Measurements from ENCODE around the gene LNX1. TPM values are rescaled to one million over a fixed set of nuclear protein-coding genes. Genes with fewer than 3 reads are reported as not detected.

The LNX1 gene
- total and polyA plus RNA-seq, 2 of the 13 experiments (the other 11 are each of a cell fraction or from before 2014, with no cell fraction given): 0.49 TPM

DNA sequence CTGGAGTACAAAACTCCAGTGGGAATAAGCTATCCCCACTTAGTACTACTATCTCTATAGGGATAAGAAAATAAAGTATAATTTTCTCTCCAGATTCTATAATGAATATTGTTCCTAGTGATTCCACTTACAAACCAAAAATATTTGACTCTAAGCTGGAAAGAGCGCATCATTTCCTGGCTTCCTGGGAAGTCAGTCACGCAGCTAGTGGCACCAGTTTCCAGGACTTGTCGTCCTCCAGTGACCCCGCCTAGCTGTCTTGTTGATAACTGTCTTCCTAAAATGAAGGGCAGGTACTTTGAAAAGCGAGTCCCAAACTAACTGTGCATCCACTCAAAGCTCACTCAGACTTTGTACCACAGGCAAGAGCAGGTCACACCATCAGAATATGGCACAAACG, 39.3 kb downstream of the LNX1 start (continued):
- TF ChIP-seq HNRNPUL1 (IDR thresholded peaks at IDR 0.05; ENCODE audit: low read depth, low read length) (no peak), KLF9 (CRISPR knock-in tag; IDR thresholded peaks at IDR 0.05; ENCODE audit: low read depth) (no peak), U2AF1 (optimal IDR thresholded peaks at IDR 0.05; ENCODE audit: low read depth, low read length) (no peak)

GRCh38 chr4:53551281-53551864, 39.9 kb downstream of the LNX1 start:
- BruUV-seq (replicated peaks): no TSS peak
- in situ Hi-C loops (cut with HindIII; ENCODE audit: extremely low pct_ligation_motif_present, low pct_unique_long_range_greater_than_20kb): no loop called here
- WGBS (ENCODE audit: low lambda C conversion rate): 77% methylated on average over 7 of the region's 7 CpGs

More at GRCh38 chr4:53551281-53551864, 39.9 kb downstream of the LNX1 start:
- Histone ChIP-seq H2AFZ (ENCODE audit: low read length) (no peak overlapping the region), H3K4me1 (ENCODE audit: insufficient read depth, low read length) (no peaks in the 10 kb centered on the region), H3K9me3 (ENCODE audit: low read length) (no peaks in the 10 kb centered on the region), H4K20me1 (ENCODE audit: insufficient read depth, low read length) (no peaks in the 10 kb centered on the region), H3K9ac (ENCODE audit: insufficient read depth, low read depth, low read length) (no peak overlapping the region), H3K4me3 (replicated peaks in 1 of 3; ENCODE audit: insufficient read depth in 1 of 3, low read depth in 2 of 3, low read length in 3 of 3) (no peak overlapping the region), H3K27me3 (ENCODE audit: control insufficient read depth in 1 of 2, insufficient read depth in 2 of 2, low read length in 2 of 2) (no peaks in the 10 kb centered on the region), H3K27ac (ENCODE audit: extremely low read length, insufficient read depth, low read length) (no peak overlapping the region), H3K4me2 (ENCODE audit: low read depth, low read length) (no peak overlapping the region), H3K79me2 (ENCODE audit: insufficient read depth, low read length) (no peaks in the 10 kb centered on the region), H3K36me3 (replicated peaks in 1 of 2; ENCODE audit: control insufficient read depth in 1 of 2, insufficient read depth in 2 of 2, low read length in 2 of 2) (no peaks in the 10 kb centered on the region)
- TF ChIP-seq ZSCAN31 (CRISPR knock-in tag; IDR thresholded peaks at IDR 0.05; ENCODE audit: low read depth) (no peak), HIVEP1 (CRISPR knock-in tag; IDR thresholded peaks at IDR 0.05) (no peak), ZNF44 (CRISPR knock-in tag; IDR thresholded peaks at IDR 0.05) (no peak), MTF2 (CRISPR knock-in tag; IDR thresholded peaks at IDR 0.05; ENCODE audit: borderline replicate concordance) (no peak), ZNF607 (CRISPR knock-in tag; IDR thresholded peaks at IDR 0.05; ENCODE audit: borderline replicate concordance) (no peak), ZIK1 (CRISPR knock-in tag; IDR thresholded peaks at IDR 0.05; ENCODE audit: borderline replicate concordance, low read depth) (no peak), PITX1 (CRISPR knock-in tag; IDR thresholded peaks at IDR 0.05) (no peak)
- TF ChIP-seq, protein P1, sequence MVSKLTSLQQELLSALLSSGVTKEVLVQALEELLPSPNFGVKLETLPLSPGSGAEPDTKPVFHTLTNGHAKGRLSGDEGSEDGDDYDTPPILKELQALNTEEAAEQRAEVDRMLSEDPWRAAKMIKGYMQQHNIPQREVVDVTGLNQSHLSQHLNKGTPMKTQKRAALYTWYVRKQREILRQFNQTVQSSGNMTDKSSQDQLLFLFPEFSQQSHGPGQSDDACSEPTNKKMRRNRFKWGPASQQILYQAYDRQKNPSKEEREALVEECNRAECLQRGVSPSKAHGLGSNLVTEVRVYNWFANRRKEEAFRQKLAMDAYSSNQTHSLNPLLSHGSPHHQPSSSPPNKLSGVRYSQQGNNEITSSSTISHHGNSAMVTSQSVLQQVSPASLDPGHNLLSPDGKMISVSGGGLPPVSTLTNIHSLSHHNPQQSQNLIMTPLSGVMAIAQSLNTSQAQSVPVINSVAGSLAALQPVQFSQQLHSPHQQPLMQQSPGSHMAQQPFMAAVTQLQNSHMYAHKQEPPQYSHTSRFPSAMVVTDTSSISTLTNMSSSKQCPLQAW (CRISPR knock-in tag; IDR thresholded peaks at IDR 0.05): no peak
- TF ChIP-seq, protein P2, sequence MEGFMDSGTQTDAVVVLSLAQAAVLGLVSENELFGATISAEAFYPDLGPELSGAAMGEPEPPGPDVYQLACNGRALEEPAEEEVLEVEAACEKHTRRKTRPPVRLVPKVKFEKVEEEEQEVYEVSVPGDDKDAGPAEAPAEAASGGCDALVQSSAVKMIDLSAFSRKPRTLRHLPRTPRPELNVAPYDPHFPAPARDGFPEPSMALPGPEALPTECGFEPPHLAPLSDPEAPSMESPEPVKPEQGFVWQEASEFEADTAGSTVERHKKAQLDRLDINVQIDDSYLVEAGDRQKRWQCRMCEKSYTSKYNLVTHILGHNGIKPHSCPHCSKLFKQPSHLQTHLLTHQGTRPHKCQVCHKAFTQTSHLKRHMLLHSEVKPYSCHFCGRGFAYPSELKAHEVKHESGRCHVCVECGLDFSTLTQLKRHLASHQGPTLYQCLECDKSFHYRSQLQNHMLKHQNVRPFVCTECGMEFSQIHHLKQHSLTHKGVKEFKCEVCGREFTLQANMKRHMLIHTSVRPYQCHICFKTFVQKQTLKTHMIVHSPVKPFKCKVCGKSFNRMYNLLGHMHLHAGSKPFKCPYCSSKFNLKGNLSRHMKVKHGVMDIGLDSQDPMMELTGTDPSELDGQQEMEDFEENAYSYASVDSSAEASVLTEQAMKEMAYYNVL (CRISPR knock-in tag; IDR thresholded peaks at IDR 0.05; ENCODE audit: borderline replicate concordance): no peak
- ATAC-seq (no peak), FAIRE-seq (no peak), DNase-seq (ENCODE audit: low spot score) (no peak)
- intact Hi-C loops (cut with micrococcal nuclease; ENCODE audit: unreplicated experiment): loop anchor here (5.0 kb wide), 1 partner anchor 749 kb away; no protein-coding TSS in a partner anchor
- ChIA-PET POLR2A (no interaction called here), CTCF (ENCODE audit: low intra/inter-chr PET ratio, low total read pairs) (no interaction called here)

Measured in HepG2 (cell line).